IPS DF 6.9 (cell line): ENCODE data around the gene FLVCR2.

Experiments
- DNase-seq: peaks from one replicate; pipeline ENCODE4 v3.0.0-alpha.2; 2013; ENCODE audit warnings: low read depth, low spot score
- H3K27ac ChIP-seq: one replicate; pipeline ENCODE4 v1.5.1; 2013; ENCODE audit warnings: low read length, control low read depth
- H3K27me3 ChIP-seq: 2 replicates; pipeline ENCODE4 v1.6.1; 2013; ENCODE audit warnings: mild to moderate bottlenecking, low read length; ENCODE audit not compliant: control insufficient read depth, insufficient read depth
- H3K36me3 ChIP-seq: 2 replicates; pipeline ENCODE4 v1.6.1; 2013; ENCODE audit warnings: low read length; ENCODE audit not compliant: control insufficient read depth, insufficient read depth
- H3K4me1 ChIP-seq: 2 replicates; pipeline ENCODE4 v1.6.1; 2013; ENCODE audit warnings: low read length; ENCODE audit not compliant: control insufficient read depth, insufficient read depth
- H3K4me3 ChIP-seq: 2 replicates; pipeline ENCODE4 v1.5.1; 2013; ENCODE audit warnings: mild to moderate bottlenecking, low read length
- H3K9me3 ChIP-seq: 2 replicates; pipeline ENCODE4 v1.6.1; 2013; ENCODE audit warnings: low read length, inconsistent platforms; ENCODE audit not compliant: control insufficient read depth, insufficient read depth
- WGBS: extraction: QIAGEN DNeasy Blood & Tissue Kit; methylation state at CpG from one replicate; pipeline ENCODE4 v1.1.7; 2013; ENCODE audit warnings: mixed read lengths, missing lambda C conversion rate; ENCODE audit not compliant: insufficient read length, insufficient coverage; 5-methylcytosine and 5-hydroxymethylcytosine counted together

Gene FLVCR2

GRCh38 chr14:75578102-75578785, at the start of gene FLVCR2:
TSS of gene FLVCR2 (plus strand) at chr14:75578620. CDS start at chr14:75578973, 353 bp downstream.
- Histone ChIP-seq H3K36me3 (no peaks in the 10 kb centered on the region), H3K4me3 (peak within 1 kb of the TSS; percentile 36), H3K27me3 (no peaks in the 10 kb centered on the region), H3K4me1 (peaks cover 8% of the 10 kb centered on the region), H3K27ac (no peak within 1 kb of the TSS), H3K9me3 (no peaks in the 10 kb centered on the region)
- no peak for DNase-seq
- WGBS, result no CpG with 5 or more reads among the region's 49 CpGs

- DNase-seq, result no peak
- H3K4me1 ChIP-seq, result no peaks in the 10 kb centered on the region
- no peak overlapping the region for H3K27ac ChIP-seq
- no CpG with 5 or more reads among the region's 3 CpGs for WGBS
- H3K9me3 ChIP-seq, result no peaks in the 10 kb centered on the region
- H3K36me3 ChIP-seq, result no peaks in the 10 kb centered on the region
- H3K4me3 ChIP-seq, result no peak overlapping the region
- no peaks in the 10 kb centered on the region for H3K27me3 ChIP-seq
Measured at GRCh38 chr14:75531256-75531655, 47.2 kb upstream of the FLVCR2 start.

- no peaks in the 10 kb centered on the region for H3K4me1 ChIP-seq
- DNase-seq, result no peak
- H3K4me3 ChIP-seq, result no peak overlapping the region
- H3K27me3 ChIP-seq, result no peaks in the 10 kb centered on the region
- no peaks in the 10 kb centered on the region for H3K9me3 ChIP-seq
- WGBS, result 100% methylated on average over 1 of the region's 5 CpGs
- H3K36me3 ChIP-seq, result no peaks in the 10 kb centered on the region
- H3K27ac ChIP-seq, result no peak overlapping the region
Measured at GRCh38 chr14:75531660-75532317, 46.6 kb upstream of the FLVCR2 start.

GRCh38 chr14:75533791-75534555, 44.4 kb upstream of the FLVCR2 start:
- H3K27me3 ChIP-seq, result no peaks in the 10 kb centered on the region
- DNase-seq, result no peak
- WGBS, result no CpG with 5 or more reads among the region's 5 CpGs
- no peak overlapping the region for H3K27ac ChIP-seq
- no peak overlapping the region for H3K4me3 ChIP-seq
- no peaks in the 10 kb centered on the region for H3K36me3 ChIP-seq
- H3K9me3 ChIP-seq, result no peaks in the 10 kb centered on the region
- no peaks in the 10 kb centered on the region for H3K4me1 ChIP-seq

GRCh38 chr14:75535164-75535898, 43.1 kb upstream of the FLVCR2 start:
- DNase-seq, result no peak
- no CpG with 5 or more reads among the region's 5 CpGs for WGBS
- no peaks in the 10 kb centered on the region for H3K36me3 ChIP-seq
- no peak overlapping the region for H3K27ac ChIP-seq
- H3K27me3 ChIP-seq, result no peaks in the 10 kb centered on the region
- H3K9me3 ChIP-seq, result no peaks in the 10 kb centered on the region
- no peak overlapping the region for H3K4me3 ChIP-seq
- no peaks in the 10 kb centered on the region for H3K4me1 ChIP-seq

GRCh38 chr14:75537071-75537470, 41.3 kb upstream of the FLVCR2 start:
- H3K9me3 ChIP-seq, result no peaks in the 10 kb centered on the region
- no peaks in the 10 kb centered on the region for H3K36me3 ChIP-seq
- no peak overlapping the region for H3K27ac ChIP-seq
- no peak overlapping the region for H3K4me3 ChIP-seq
- DNase-seq, result no peak
- H3K4me1 ChIP-seq, result no peaks in the 10 kb centered on the region
- H3K27me3 ChIP-seq, result no peaks in the 10 kb centered on the region
- no CpG with 5 or more reads among the region's 4 CpGs for WGBS

GRCh38 chr14:75539162-75539560, 39.3 kb upstream of the FLVCR2 start:
- Histone ChIP-seq H3K27ac (no peak overlapping the region), H3K9me3 (no peaks in the 10 kb centered on the region), H3K4me1 (no peaks in the 10 kb centered on the region), H3K36me3 (no peaks in the 10 kb centered on the region), H3K4me3 (no peak overlapping the region), H3K27me3 (no peaks in the 10 kb centered on the region)
- no CpG with 5 or more reads among the region's 5 CpGs for WGBS
- DNase-seq, result no peak

- Histone ChIP-seq H3K9me3 (no peaks in the 10 kb centered on the region), H3K27ac (no peak overlapping the region), H3K36me3 (no peaks in the 10 kb centered on the region), H3K27me3 (no peaks in the 10 kb centered on the region), H3K4me1 (no peaks in the 10 kb centered on the region), H3K4me3 (no peak overlapping the region)
- no CpG with 5 or more reads among the region's 17 CpGs for WGBS
- no peak for DNase-seq
Measured at GRCh38 chr14:75539561-75540478, 38.6 kb upstream of the FLVCR2 start.

- no peak for DNase-seq
- H3K36me3 ChIP-seq, result no peaks in the 10 kb centered on the region
- WGBS, result no CpG with 5 or more reads among the region's 7 CpGs
- no peaks in the 10 kb centered on the region for H3K9me3 ChIP-seq
- no peaks in the 10 kb centered on the region for H3K4me1 ChIP-seq
- H3K27ac ChIP-seq, result no peak overlapping the region
- no peaks in the 10 kb centered on the region for H3K27me3 ChIP-seq
- no peak overlapping the region for H3K4me3 ChIP-seq
Measured at GRCh38 chr14:75540479-75540851, 38.0 kb upstream of the FLVCR2 start.
